OCI-LY7 (cell line): ENCODE data around the gene NAXE. TPM values are rescaled to one million over a fixed set of nuclear protein-coding genes. Genes with fewer than 3 reads are reported as not detected.
A peak's percentile ranks its signal among the peaks of the same experiment; 100 is the strongest.

Experiments used
- BruUV-seq: library from RNA; stranded (reverse); fragments of 400-500 nt; replicated peaks from 2 replicates; lab custom pipeline; 2021; lab: Mats Ljungman, UMichigan
- CTCF ChIA-PET: fragments of 300-600 bp; sonication (Branson Sonifier 250); formaldehyde crosslinking; loops from one replicate; lab custom pipeline; 2022; ENCODE audit warnings: antibody characterized with exemption; ENCODE audit not compliant: unreplicated experiment; lab: Charles Lee
- POLR2A ChIA-PET: fragments of 300-600 bp; sonication (Branson Sonifier 250); formaldehyde crosslinking; loops from one replicate; lab custom pipeline; 2022; ENCODE audit warnings: antibody characterized with exemption; lab: Charles Lee
- DNase-seq: peaks from one replicate; pipeline ENCODE4 v3.0.0-alpha.2; 2015; ENCODE audit warnings: low spot score
- H2AFZ ChIP-seq: fragments of 200-600 bp; sonication (generic), shearing (Covaris generic); 2 replicates; pipeline ENCODE4 v1.6.1; 2014; ENCODE audit warnings: mild to moderate bottlenecking, antibody characterized with exemption, low read length, moderate library complexity
- H3K27ac ChIP-seq: fragments of 200-600 bp; sonication (generic); 2 replicates; pipeline ENCODE4 v1.5.1; 2014; ENCODE audit warnings: mixed run types, low read depth, mild to moderate bottlenecking, moderate library complexity, low read length, inconsistent platforms; ENCODE audit not compliant: poor library complexity, severe bottlenecking
- H3K36me3 ChIP-seq: fragments of 200-600 bp; sonication (generic); 2 replicates; pipeline ENCODE4 v1.6.1; 2014; ENCODE audit warnings: mild to moderate bottlenecking, antibody characterized with exemption, low read length, moderate library complexity, mixed read lengths; ENCODE audit not compliant: insufficient read depth
- H3K4me1 ChIP-seq: fragments of 200-600 bp; sonication (generic); 2 replicates; pipeline ENCODE4 v1.5.1; 2014; ENCODE audit warnings: mild to moderate bottlenecking, low read length; ENCODE audit not compliant: insufficient read depth, poor library complexity, severe bottlenecking
- H3K4me2 ChIP-seq: fragments of 200-600 bp; sonication (generic); 2 replicates; pipeline ENCODE4 v1.6.1; 2014; ENCODE audit warnings: mild to moderate bottlenecking, low read length
- H3K4me3 ChIP-seq: fragments of 200-600 bp; sonication (generic); 2 replicates; pipeline ENCODE4 v1.5.1; 2014; ENCODE audit warnings: mild to moderate bottlenecking, low read depth, low read length; ENCODE audit not compliant: poor library complexity, severe bottlenecking
- H3K79me2 ChIP-seq: fragments of 200-600 bp; sonication (generic); 2 replicates; pipeline ENCODE4 v1.6.1; 2016; ENCODE audit warnings: low read depth, mild to moderate bottlenecking, low read length, moderate library complexity, mixed read lengths; ENCODE audit not compliant: insufficient read depth
- H3K9me2 ChIP-seq: fragments of 200-600 bp; sonication (generic); 2 replicates; pipeline ENCODE4 v1.6.1; 2016; ENCODE audit warnings: mild to moderate bottlenecking, low read length, mixed read lengths; ENCODE audit not compliant: insufficient read depth
- H3K9me3 ChIP-seq: fragments of 200-600 bp; sonication (generic); 2 replicates; pipeline ENCODE4 v1.6.1; 2014; ENCODE audit warnings: mild to moderate bottlenecking, mixed run types, low read length, mixed read lengths
- H4K20me1 ChIP-seq: fragments of 200-600 bp; sonication (generic); 2 replicates; pipeline ENCODE4 v1.6.1; 2014; ENCODE audit warnings: mild to moderate bottlenecking, antibody characterized with exemption, low read length, moderate library complexity, mixed read lengths; ENCODE audit not compliant: insufficient read depth
- CTCF ChIP-seq: fragments of 200-600 bp; sonication (generic); conservative IDR thresholded peaks from 2 replicates; pipeline ENCODE4 v1.5.1; 2014; ENCODE audit warnings: mild to moderate bottlenecking, antibody characterized with exemption, low read length, moderate library complexity, mixed read lengths
- EZH2phosphoT487 ChIP-seq: fragments of 200-600 bp; sonication (generic); IDR thresholded peaks from 2 replicates; pipeline ENCODE4 v1.6.1; 2018; ENCODE audit warnings: low read depth, borderline replicate concordance, mild to moderate bottlenecking, mixed run types, antibody characterized with exemption, low read length, moderate library complexity, mixed read lengths
- intact Hi-C: fragments of 100-400 bp; cut with micrococcal nuclease; formaldehyde crosslinking; loops from one replicate; pipeline ENCODE4 v1.10.0; 2022; ENCODE audit not compliant: unreplicated experiment
- total RNA-seq, 2 experiments: library from RNA; depleted of rRNA in 1 of 2; stranded (reverse); fragments of >200 nt in 1 of 2; shearing (Covaris generic) in 1 of 2; gene quantifications; 2 replicates each; pipeline ENCODE4 v1.2.3, GENCODE V29; 2014 to 2022

Gene NAXE
- total RNA-seq, 2 experiments from 2014 or later: 61.1 to 71.6 TPM

GRCh38 chr1:156582388-156583017, 9.1 kb upstream of the NAXE start:
- Histone ChIP-seq H3K4me1 (peaks cover 39% of the 10 kb centered on the region), H3K9me2 (no peaks in the 10 kb centered on the region), H3K36me3 (no peaks in the 10 kb centered on the region), H3K79me2 (no peaks in the 10 kb centered on the region), H3K4me3 (peak overlapping the region; percentile 62), H3K9me3 (no peaks in the 10 kb centered on the region), H3K4me2 (peak overlapping the region; percentile 58), H4K20me1 (no peaks in the 10 kb centered on the region), H3K27ac (peak overlapping the region; percentile 40), H2AFZ (peak overlapping the region; percentile 72)
- ChIA-PET CTCF (interaction anchor here (0.7 to 1.7 kb wide), 6 partner anchors 9 to 196 kb away, joined by 3 to 6 read pairs (median 3); no protein-coding TSS in a partner anchor), POLR2A (interaction anchor here (0.8 to 1.9 kb wide), 9 partner anchors 9 to 136 kb away, joined by 3 to 7 read pairs (median 5); partner anchors contain the start of genes GPATCH4 and MEF2D)
- no TSS peak for BruUV-seq
- TF ChIP-seq CTCF (peak; percentile 56), EZH2phosphoT487 (no peak)
- intact Hi-C loops: no loop called here
- DNase-seq: peak; percentile 74

GRCh38 chr1:156583821-156584622, 7.6 kb upstream of the NAXE start:
- intact Hi-C loops: loop anchor here (1.0 to 2.0 kb wide), 3 partner anchors 24 to 127 kb away; no protein-coding TSS in a partner anchor
- H3K79me2 ChIP-seq: no peaks in the 10 kb centered on the region
- H3K4me3 ChIP-seq: peak overlapping the region; percentile 62
- peak overlapping the region; percentile 40 for H3K27ac ChIP-seq
- ChIA-PET POLR2A (interaction anchor here (0.6 kb wide), 1 partner anchor 93 kb away, joined by 7 read pairs; no protein-coding TSS in a partner anchor), CTCF (no interaction called here)
- peaks cover 39% of the 10 kb centered on the region for H3K4me1 ChIP-seq
- H3K9me3 ChIP-seq: no peaks in the 10 kb centered on the region
- peak; percentile 90 for DNase-seq
- no peak overlapping the region for H2AFZ ChIP-seq
- no peak for TF ChIP-seq EZH2phosphoT487
- TF ChIP-seq CTCF: peak; percentile 88
- H3K4me2 ChIP-seq: peak overlapping the region; percentile 58
- no peaks in the 10 kb centered on the region for H3K36me3 ChIP-seq
- H3K9me2 ChIP-seq: no peaks in the 10 kb centered on the region
- no peaks in the 10 kb centered on the region for H4K20me1 ChIP-seq
- BruUV-seq: no TSS peak
